CD4-positive, alpha-beta T cell treated with Interleukin-17A for 1 hour (primary cell): Measurements from ENCODE around the gene ZNRD2.
A peak's percentile ranks its signal among the peaks of the same experiment; 100 is the strongest.

Source experiments
- DNase-seq: peaks from one replicate; pipeline ENCODE4 v3.0.0-alpha.2; 2020

The ZNRD2 gene

DNA sequence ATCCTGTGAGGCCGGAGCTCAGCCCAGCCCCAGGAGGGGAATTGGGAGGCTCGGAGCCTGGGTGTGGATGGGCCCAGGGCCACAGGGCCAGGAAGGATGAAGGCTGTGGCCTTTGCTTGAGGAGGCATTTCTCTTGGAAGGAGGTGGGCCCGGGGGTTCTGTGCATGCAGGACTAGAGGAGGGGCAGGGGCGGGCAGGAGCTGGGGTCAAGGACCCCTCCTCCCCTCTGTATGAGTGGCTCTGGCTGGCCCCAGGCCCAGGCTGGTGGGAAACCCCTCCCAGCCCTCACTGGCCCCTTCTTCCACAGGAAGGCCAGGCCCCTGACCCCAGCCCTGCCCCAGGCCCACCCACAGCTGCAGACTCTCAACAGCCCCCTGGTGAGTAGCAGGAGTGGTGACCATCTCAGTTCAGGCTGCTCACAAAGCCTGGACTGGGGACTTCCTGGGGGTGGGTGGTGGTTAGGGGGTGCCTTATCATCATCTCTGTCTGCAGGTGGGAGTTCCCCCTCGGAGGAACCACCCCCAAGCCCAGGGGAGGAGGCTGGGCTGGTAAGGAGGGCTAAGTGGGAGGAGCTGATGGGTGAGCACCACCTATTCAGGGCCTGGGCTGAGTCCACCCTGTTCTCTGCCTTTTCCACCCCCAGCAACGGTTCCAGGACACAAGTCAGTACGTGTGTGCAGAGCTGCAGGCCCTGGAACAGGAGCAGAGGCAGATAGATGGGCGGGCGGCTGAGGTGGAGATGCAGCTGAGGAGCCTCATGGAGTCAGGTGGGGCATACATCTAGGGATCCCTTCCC lies 19.4 kb downstream of the ZNRD2 start:
- peak; percentile 55 for DNase-seq

DNA sequence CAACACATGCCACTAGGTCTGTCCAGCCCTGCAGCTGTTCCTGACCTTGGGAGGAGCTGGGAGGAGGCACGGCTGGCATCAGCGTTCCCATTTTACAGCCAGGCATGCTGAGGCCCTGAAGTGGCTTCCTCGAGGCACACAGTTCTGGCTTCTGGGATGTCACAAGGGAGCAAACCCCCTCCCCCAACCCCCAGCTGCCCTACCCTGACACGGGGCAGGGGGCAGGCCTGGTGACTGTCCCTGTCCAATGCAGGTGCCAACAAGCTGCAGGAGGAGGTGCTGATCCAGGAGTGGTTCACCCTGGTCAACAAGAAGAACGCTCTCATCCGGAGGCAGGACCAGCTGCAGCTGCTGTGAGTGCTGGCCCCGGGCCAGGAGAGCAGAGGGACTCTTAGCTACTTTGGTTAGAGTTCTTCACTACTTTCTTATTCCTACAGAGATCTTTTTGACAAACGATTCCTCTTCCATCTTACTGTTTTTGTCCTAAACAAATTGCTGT lies 20.0 kb downstream of the ZNRD2 start:
- DNase-seq: no peak

DNA sequence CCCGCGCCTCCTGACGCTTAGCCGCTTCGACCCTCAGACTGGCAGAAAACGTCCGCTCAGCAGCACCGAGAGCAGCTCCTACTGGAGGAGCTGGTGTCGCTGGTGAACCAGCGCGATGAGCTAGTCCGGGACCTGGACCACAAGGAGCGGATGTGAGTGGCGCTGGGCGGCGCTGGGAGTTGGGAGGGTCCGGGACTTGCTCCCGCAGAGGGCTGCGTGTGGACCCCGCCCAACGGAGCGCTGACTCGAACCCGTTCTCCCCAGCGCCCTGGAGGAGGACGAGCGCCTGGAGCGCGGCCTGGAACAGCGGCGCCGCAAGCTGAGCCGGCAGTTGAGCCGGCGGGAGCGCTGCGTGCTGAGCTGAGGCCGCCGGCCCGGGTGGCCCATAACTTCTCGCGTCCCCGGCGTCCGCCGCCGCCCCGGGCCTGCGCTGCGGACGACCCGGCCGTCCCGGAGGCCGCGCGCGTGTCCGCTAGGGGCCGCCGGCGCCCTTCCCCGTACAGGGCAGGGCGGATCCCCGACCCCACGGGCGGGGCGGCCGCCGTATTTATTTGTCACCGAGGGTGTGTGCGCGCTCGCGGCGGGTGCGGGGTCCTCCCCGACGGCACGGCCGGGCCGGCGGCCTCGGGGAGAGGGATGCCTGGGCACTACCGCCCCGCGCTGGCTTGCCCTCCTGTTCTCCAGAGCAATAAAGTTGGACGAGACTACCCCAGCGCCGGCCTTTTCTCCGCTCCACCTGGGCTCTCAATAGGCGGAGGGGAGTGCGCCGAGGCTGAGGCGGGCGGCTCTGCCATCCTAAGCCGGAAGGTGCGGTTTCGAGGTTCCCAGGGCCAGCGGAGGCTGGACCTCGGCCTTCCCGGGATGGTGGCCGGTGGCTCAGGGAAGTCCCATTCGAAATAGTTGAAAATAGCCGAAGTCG lies 21.9 kb downstream of the ZNRD2 start:
- no peak for DNase-seq

DNA sequence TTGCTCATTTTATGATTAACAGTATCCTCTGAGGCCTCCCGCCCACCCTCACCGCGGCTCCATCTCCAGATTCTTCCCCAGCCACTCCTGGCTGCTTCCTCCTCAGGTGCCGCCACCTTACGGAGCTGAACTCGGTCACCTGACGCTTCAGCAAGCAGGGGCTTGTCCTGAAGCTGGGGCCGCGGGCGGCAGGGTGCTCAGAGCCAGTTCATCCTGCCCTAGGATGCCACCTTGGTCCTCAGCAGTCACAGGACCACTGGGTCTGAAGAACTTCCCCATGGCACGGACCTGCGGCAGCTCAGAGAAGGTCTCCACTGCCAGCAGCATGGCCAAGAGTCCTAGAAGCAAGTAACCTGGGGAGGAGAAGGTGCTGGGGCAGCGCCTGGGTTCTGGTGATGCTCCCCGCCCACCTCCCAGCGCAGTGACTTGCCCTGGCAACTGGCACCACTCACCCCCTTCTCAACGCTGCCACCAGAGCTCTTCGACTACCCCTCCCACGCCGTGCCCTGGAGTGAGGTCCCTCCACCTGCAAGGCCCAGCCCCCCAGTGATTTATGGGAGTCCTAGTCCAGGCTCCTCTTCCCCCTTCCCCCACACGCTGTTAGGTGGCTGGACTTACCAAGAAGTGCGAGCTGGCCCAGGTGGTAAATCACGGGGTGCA lies 22.7 kb downstream of the ZNRD2 start:
- DNase-seq: no peak

DNA sequence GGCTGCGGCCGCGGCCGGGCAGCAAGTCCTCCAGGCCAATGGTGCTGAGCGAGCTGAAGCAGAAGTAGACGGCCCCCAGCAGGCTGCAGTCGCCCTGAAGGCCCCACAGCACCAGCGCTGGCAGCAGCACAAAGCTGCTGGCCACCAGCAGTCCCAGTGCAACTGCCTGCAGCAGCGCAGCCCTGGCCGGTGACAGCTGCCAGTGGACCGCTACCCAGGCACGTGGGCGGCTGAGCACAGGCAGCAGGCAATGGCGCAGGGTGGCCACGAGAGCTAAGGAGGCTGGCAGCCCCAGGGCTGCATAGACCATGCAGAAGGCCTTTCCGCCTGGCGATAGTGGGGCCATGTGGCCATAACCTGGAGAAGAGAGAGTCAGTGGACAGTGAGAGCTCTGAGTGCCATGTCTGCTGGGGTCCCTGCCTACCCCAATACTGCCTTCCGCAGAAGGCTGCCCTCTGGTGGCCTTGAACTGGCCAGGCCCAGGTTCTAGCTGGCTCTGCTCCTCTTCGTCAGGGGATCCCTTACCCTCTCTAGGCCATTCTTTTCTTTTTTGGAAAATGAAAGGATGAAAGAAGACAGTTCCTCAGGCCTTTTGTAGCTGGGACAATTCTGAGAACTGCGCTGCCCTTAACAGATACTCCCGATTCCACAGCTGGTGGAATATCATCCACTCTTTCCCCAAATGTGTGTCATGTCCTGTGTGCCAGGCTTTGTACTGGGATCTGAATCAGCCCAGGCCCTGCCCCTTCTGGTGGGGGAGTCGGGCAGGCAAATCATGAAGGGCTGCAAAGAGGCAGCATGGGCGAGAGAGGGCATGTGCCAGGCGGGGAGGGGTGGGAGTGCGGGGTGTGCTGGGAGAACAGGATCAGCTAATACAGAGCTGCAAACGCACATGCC lies 23.5 kb downstream of the ZNRD2 start:
- peak; percentile 60 for DNase-seq

DNA sequence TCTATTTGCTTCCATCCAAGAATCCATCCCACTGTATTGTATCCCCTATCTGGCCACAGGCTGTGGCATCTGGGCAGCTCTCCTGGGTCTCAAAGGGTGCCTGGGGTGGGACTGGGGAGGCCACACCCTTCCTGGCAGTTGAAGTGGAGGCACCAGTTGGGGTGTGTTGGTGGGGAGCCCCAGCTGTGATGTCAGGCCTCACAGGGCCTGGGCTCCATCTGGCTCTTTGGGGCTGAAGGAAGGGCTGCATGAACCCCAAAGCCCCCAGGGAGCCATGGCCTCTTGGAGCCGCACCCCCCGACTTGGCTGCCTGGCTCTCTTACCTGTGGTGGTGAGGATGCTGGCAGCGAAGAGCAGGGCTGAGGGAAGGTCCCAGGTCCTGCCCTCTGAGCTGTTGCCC lies 24.9 kb downstream of the ZNRD2 start:
- DNase-seq: no peak

DNA sequence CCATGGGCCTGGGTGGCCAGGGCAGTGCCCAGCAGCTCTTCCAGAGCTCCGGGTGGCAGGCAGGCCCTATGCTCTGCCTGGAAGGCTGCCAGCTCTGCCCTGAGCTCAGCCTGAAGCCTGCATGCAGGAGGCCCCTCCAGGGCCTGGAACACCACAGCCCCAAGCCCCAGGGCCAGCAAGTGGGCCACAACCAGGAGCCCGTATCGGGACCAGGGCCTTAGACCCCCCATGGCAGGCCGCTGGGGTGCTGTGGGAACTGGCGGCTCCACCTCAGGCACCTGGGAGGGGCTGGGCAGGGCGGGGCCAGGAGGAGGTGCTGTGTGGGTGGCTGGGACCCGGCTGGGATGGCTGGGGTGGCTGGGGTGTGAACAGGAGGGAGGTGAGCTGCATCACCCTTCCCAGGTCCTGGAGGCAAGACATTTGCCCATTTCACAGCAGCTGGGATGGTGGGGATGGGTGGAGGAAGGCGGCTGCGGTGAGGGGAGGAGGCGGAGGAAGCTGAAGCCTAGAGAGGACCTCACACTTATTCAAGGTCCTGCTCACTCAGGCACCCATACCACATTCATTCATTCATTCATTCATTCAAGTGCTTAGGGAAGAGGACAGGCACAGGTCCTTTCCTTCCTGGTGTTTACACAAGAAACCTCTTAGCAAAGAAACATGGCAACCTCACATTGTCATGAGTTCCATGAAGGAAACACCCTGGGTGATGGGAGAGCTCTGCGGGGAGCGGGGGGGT lies 25.4 kb downstream of the ZNRD2 start, which contains the start of gene KCNK7:
Gene KCNK7, minus strand, starts transcription at position 258 of the 739 bp plus-strand sequence. Its CDS starts 28 bp downstream, at position 230.
- no peak for DNase-seq

DNA sequence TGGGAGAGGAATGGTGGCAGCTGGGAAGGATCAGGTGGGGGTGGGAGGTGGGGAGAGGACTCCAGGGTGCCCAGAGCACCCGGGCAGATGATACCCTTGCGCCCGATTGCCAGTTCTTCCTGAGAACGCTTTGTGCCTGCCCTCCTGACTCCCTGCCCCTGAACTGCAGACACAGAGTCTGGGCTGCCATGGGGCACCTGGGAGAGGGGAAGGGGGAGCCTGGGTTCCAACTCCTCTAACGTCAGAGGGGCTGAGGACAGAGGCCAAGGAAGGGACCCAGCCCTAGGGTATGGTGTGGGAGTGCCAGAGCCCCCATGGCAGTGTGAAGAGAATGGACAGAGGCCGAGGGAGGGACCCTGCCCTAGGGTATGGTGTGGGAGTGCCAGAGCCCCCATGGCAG lies 26.2 kb downstream of the ZNRD2 start:
- DNase-seq: no peak

DNA sequence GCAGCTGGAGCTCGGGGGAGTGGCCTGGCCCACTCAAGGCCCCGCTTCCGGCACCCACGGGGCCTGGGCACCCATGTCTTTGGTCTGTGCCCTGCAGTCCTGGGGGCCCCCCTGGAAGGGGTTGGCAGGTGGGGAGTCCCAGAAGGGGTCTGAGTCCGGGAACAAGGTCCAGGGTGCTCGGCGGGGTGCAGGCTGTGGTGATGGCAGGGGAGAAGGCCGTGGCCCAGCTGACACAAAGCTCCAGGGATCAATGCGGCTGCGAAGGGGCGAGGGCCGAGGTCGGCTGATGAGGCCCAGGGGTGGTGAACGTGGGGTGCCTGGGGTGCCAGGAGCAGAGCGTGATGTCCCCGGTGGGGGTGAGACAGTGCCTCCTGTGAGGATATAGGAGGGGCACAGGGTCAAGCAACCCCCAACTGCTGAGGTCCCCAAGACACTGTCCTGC lies 28.0 kb downstream of the ZNRD2 start:
- DNase-seq: no peak

DNA sequence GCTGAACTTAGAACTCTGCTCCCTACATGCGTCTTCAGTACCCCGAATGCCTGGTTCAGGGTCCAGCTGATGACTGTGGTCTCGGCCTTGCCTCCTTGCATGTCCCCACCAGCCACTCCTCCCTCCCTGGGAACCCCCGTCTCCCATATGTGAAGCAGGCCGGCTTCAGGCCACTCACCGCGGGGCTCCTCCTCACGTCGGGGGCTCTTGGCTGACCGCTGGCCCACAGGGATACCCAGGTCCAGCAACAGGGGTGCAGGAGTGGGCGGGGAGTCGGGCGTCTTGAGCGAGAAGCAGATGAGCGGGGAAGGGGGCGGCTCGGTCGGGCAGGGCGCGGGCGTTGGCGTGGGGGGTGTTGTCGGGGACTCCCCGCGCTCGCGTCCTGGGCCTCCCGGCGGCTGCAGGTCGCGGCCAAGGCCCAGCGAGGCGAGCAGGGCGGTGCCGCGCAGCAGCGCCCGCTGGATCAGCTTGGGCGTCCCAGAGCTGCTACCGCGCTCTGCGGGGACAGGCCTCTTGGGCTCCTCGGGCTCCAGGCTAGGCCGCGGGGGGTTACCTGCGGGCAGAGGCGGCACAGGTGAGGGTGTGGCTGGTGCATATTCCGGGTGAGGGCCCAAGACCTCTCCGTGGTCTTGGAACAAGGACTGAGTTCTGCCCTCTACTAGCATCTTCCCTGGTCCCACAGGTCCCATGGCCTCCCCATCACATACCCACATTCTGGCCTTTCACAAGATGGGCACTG lies 29.1 kb downstream of the ZNRD2 start:
- DNase-seq: no peak

DNA sequence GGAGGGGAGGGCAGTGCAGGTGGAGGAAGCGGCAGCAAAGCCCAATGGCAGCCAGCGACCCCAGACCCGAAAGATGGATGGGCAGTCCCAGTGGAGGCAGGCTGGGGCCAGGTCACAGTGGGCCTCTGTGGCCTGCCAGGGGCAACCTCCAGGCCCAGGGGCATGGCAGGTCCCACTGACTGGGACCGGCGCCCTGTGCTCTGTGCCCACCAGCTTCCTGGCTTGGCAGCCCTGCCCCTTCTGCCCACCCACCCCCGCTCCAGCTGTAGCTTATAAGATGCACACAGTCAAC lies 29.6 kb downstream of the ZNRD2 start:
- no peak for DNase-seq

DNA sequence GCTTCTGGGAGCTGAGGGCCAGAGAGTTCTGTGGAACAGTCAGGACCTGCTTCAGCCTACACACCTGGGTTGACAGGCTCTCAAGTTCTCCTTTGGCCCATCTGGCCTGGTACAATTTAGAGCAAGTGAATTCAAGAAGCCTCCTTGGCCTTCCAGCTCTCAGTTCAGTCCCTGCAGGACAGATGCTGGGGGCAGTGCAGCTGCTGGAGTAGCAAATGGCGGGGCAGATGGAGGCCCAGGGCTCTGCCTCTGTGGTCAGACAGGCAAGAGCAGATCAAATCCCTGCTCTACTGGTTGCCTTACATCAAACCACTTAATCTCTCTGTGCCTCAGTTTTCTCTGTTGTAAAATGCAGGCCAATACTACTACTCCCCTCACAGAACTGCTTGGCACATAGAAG lies 34.0 kb downstream of the ZNRD2 start:
- DNase-seq: no peak

DNA sequence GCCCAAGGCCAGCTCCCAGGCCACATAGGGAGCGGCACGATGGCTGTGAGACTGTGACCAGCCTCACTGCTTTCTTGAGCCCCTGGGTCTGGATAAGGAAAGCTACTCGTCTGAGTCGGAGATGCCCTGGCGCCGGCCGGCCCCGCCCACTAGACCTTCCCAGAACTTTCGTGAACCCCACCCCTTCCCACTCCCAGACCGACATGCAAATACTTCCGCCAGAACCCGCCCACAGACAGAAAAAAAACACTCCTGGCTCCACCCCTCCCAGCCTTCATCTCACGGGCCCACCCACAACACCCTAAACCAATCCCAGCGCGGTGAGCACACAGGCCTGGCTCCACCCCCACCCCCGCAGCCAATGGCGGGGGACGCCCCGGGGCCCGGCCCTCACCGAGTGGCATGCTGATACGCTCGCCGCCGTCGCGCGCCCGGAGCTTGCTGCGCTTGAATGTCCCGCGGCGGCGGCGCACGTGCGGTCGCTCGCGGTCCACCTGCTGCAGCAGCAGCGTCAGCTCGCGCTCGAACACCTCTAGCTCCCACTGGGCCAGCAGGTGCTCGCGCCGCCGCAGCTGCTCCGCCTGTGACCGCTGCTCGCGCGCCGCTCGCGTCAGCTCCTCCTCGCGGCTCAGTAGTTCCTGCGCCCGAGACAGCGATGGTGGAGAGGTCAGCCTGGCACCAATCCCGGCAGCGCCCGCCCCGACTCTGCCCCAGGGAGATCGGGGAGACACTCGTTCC lies 36.8 kb downstream of the ZNRD2 start:
- no peak for DNase-seq

DNA sequence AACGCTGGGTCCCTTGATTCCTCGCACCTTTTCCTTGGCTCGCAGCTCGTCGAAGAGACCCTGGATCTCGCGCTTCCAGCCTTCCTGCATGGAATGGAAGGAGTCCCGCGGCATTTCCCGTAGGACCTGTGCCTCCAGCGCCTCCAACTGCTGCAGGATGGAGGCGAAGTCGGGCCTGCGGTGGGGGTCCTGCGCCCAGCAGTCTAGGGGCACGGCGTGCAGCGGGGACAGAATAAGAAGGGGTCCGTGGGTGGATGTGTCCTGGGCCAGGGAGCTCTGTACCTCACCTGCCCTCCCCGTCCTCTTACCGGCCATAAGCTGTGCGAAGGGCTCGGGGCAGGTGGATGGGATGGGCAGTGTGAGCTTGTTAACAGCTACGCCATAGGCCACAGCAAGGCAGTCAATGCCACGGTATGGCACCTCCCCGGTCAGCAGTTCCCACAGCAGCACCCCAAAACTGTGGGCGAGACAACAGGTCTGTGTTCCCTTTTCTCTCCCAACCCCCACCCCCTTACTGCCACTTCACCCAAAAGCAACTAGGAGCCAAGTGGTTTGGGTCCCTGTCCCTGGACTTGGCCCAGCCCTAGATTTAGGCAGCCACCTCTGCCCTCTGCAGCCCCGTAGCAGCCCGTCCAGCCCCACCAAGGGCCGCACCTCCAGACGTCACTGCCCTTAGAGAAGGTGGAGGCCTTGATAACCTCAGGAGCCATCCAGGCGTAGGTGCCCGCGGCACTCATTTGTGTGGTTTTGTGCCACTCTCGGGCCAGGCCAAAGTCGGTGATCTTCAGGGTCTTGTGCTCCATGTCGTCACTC lies 37.5 kb downstream of the ZNRD2 start:
- DNase-seq: no peak

DNA sequence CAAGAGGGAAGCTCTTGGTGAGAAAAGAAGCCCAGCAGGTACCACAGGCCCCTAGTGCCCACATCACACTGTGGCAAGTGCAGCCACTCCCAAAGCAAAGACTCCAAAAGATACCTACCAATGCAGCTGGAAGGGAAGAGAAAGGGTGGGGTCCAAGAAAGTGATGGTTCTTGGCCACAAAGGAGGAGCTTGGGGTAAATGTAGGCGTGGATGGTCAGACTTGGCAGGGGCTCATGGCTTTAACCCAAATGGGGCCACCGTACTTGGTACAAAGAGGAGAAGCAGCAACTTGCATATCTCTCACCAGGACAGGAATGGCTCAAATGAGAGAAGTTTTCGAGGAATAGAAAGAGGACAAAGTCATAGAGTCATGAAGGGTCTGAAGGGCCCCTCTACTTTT lies 39.0 kb downstream of the ZNRD2 start:
- DNase-seq: no peak

DNA sequence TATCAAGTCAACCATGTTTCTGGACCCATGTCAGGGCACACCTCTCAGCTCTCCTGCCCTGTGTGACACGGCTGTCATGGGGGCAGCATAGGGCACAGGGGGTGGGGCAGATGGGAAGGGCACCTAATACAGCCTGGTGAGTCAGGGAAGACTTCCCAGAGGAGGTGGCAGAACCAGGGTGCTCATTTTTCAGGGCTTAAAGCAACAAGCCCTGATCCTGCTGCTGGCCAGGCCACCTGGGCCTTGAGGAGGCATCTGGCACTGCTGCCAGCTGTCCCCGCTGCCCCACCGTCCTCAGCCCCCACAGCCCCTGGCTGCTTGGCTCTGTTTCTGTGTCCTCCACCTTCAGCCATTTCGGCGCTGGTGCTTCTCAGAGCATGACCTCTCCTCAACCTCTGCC lies 39.4 kb downstream of the ZNRD2 start:
- no peak for DNase-seq

DNA sequence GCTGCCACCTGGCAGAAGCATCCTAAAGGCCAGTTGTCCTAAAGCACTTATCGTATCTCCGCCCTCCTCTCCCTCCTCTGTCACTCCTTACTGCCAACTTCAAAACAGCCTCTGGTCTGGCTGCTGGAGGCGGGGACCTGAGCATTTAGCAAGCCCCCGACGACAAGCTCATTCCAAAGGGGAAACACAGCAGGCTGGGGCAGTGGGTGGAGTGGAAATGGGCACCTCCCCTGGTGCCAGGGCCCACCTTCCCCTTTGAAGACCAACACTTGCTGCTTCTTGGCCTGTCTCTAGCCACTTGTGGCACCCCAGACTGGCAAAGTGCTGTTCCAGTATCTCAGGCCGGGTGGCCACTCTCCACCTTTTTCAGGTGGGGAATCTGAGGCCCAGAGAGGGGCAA lies 40.1 kb downstream of the ZNRD2 start:
- no peak for DNase-seq

DNA sequence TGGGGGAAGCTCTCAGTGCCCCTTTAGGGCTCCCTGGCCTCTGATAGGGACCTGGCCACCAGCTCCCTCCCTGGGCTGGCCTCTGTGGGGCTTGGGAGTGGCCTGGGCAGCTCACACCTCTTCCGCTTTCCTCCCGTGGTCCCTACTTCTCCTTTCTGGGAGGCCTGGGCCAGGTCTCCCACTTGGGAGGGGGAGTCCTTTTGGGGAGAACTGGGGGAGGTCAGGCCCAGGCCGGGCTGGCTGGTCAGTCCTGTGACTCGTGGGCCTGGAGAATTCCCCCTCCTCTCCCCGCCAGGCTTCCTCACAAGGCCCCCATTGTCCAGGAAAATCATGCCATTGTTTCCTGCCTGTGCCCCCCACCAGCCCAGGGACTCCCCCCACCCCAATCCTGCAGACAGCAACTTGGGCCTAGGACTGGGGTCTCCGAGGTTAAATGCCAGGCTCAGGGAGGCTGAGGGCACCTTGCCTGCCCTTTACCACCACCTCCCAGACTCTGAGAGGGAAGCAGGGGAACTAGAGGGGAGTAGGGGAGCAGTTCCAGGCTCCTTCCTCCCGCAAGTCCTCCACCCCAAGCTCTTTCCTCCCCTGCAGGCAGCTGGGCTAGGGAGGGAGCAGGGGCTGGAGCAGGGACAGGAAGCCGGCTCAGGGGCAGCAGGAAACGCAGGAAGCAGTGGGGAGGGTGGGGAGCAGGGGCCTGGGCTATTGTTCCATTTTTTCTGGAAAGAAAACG lies 40.9 kb downstream of the ZNRD2 start:
- no peak for DNase-seq
